Stimulated activated CD8-positive, alpha-beta memory T cell treated with anti-CD3 and anti-CD28 coated beads, Interleukin-7, amount 100 ng/mL, for 4 hours (primary cell): ENCODE measurements around the gene MTMR1.

Experiments used
- DNase-seq, 2 donors: peaks; one replicate each; pipeline ENCODE4 v3.0.0-alpha.2; 2020; ENCODE audit warnings: low read depth in 2 of 2

Gene MTMR1

DNA sequence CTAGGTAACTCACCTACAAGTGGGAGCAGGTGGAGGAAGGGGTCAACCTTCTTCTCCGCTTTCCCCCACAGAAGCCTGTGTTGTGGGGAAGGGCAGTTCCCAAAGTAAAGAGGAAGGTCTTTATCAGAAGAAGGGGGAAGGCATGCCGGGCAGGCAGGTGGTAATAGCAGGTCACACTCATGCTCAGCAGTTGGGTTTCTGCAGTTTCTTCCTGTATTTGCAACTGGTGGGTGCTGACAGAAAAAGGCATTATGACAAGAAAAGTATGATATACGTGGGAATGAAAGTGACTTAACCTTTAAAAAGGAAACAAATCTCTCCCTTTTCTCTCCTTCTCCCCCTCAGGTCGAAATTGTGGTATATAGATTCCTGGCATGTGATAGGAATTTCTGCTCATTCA lies 3.7 kb downstream of the MTMR1 start:
- DNase-seq, result no peak

DNA sequence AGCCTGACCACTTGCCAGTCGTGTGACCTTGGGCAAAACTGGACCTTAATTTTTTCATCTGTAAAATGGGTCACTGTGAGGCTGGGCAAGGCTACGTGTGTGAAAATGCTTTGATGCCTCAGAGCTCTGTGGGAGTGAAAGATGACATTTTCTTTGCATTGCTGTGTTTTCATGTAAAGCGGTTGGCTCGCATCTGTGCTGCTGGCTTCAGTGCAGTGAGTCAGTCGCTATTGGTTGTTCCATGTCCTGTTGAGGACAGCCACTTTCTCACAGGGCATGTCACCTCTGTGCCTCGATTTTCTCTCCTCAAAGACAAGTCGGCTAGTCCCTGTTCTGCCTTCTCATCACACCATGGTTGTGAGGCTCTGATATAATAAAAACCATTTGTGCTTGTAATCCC lies 4.4 kb downstream of the MTMR1 start:
- DNase-seq, result no peak

DNA sequence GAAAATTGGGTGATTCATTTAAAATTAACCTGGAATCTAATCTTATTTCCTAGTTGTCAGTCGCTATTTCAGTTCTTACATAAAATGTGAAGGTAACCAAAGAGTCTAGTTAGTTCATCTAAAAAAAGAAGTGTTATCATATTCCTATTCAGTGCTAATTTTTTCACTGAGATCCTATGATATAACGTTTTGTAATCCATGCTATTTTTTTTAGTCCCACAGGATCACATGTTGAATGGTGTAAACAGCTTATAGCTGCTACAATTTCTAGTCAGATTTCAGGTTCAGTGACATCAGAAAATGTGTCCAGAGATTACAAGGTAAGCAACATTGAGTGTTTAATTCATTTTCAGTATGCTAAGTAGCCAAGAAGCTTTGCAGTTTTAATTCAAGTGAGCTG lies 5.8 kb downstream of the MTMR1 start:
- DNase-seq, result no peak

DNA sequence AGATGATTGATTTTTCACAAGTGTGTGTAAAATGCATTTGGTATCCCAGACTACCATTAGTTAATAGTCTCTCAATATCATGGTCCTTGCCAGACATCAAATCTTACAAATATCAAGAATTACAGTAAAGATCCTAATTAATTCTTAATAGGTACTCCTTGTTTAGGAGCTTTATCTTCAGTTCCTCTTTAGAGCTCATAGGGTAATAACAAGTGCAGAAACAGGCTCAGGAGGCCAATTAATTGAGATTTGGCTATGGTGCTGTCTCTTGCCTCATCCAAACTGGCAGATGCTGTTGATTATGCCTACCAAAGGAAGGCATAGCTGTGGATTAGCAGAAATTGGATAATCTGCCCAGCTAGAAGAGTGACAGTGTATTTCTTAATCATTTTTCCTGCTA lies 6.9 kb downstream of the MTMR1 start:
- DNase-seq, result no peak

DNA sequence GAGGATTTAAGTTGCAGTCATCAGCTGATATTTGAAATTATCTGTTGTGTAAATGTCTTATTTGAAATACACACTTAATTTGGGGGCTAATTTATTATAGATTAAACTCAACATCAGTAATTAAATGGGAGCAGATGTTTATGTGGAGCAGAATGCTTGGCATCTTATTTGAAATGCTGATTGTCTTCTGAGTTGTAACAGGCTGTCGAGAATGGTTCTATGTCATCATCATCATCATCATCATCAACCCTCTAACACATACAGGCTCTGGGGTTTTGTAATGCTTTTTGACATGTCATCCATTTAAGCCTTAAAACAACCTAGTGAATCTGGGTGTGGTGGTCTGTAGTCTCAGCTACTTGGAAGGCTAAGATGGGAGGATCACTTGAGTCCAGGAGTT lies 8.2 kb downstream of the MTMR1 start:
- DNase-seq, result no peak

DNA sequence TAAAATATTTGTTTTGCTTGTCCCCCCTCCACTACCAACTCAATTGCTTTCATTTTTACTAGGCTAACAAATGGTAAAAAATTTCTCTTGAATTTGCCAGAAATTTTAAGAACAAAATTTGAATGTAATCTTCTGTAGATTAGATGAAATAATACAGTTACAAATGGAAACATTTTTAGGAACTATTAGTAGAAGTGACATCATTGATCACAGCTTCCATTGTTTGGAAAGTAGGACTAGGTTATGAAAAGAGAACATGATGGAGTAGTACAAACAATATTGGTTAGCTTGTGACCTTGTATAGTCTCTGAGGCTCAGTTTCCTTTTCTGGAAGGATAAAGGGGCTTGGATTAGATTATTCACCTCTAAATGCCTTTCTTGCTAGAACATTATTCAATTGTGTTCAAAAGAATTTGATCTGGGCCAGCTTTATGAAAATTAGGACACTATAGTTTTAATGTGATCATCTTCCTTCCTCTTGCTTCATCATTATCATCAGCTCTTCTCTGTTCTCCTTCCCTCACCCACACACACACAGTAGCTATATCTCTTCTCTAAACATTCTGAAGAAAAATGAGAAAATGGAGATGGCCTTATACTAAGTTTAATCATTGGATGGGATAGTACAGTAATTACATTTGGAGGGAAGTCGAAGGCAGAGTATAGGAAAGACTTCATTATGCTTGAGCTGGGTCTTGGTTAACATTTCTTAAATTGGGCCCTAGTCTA lies 9.9 kb downstream of the MTMR1 start:
- no peak for DNase-seq

GRCh38 chrX:150703695-150703974 lies 10.4 kb downstream of the MTMR1 start:
- no peak for DNase-seq

- no peak for DNase-seq
Measured at GRCh38 chrX:150704030-150704613, 10.9 kb downstream of the MTMR1 start.

GRCh38 chrX:150712619-150713018 lies 19.4 kb downstream of the MTMR1 start:
- no peak for DNase-seq

DNA sequence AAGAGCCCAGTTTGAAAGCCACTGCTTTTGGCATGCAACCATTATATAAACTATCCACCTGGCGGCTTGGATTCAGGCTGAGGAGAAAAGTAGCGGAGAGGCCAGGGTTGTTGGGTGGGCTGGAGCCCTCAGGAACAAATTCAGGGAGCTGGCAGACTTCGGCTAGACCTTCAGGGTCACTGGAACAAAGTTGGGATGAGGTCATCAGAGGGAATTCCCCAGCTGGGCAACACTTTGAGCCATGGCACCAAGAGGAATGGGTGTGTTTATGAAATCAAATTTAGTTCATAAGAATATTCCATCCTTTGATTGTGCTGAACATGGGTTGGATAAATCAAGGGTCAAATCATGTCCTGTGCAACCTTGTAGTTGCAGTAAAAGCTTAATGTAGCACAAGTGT lies 22.0 kb downstream of the MTMR1 start:
- no peak for DNase-seq

DNA sequence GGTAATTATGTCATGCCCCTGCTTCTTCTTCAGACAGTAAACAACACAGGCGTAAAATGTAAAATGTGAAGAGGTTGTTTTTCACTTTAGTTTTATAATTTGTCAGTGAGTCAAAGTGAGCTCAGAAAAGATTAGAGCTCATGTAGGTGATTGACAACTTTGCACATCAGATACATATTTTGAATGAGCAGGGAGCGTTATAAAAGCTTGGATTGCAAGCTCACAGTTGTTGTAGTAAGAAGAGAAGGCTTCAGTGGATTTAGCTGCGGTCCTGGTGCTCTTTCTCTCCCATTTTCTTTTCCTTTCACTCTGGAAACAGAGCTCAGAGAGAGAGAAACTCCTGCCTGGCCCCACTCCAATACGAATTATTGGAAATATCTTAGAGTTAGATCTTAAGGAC lies 26.4 kb downstream of the MTMR1 start:
- no peak for DNase-seq

GRCh38 chrX:150729956-150730355 lies 36.8 kb downstream of the MTMR1 start:
- DNase-seq, result no peak

- DNase-seq, result no peak
Measured at GRCh38 chrX:150730719-150731118, 37.5 kb downstream of the MTMR1 start.

- peak; percentile 1 to 8 for DNase-seq
Measured at GRCh38 chrX:150731795-150732194, 38.6 kb downstream of the MTMR1 start.

- DNase-seq, result no peak
Measured at GRCh38 chrX:150736475-150736874, 43.3 kb downstream of the MTMR1 start.

DNA sequence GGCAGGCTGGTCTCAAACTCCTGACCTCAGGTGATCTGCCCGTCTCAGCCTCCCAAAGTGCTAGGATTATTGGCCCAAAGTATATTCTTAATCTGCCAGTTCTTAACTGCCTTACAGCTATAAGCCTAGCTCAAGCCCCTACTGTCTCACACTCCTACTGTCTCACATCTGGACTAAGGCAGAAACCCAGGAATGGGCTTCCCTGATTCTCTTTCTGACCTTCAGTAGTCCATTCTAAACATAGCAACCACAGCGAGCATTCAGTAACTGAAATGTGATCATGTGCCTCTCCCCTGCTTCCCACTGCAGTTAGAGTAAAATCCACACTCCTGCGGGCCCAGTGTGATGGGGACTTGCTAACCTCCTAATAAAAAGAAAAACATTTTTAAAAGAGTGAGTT lies 58.9 kb downstream of the MTMR1 start:
- DNase-seq, result no peak

- no peak for DNase-seq
Measured at GRCh38 chrX:150753357-150753756, 60.2 kb downstream of the MTMR1 start.

- DNase-seq, result no peak
Measured at GRCh38 chrX:150753968-150754367, 60.8 kb downstream of the MTMR1 start.

DNA sequence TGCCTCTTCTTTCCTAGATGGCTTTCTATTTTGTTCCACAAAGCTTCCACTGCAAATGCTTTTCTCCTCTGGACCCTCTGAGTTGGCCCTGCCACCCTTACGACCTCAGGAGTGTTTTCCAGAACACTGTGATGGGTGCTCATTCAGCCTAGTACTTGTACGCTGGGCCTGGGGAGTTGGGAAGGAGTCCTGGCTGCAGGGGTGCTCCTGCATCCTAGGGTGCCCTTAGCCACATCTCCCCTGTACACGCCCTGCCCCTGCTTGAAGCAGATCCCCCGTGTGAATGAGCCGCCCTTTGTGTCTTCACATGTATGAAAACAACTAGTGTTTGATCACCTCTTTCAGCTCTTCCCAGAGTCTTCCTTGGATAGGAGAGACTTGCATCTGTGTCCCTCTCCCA lies 64.2 kb downstream of the MTMR1 start:
- no peak for DNase-seq

DNA sequence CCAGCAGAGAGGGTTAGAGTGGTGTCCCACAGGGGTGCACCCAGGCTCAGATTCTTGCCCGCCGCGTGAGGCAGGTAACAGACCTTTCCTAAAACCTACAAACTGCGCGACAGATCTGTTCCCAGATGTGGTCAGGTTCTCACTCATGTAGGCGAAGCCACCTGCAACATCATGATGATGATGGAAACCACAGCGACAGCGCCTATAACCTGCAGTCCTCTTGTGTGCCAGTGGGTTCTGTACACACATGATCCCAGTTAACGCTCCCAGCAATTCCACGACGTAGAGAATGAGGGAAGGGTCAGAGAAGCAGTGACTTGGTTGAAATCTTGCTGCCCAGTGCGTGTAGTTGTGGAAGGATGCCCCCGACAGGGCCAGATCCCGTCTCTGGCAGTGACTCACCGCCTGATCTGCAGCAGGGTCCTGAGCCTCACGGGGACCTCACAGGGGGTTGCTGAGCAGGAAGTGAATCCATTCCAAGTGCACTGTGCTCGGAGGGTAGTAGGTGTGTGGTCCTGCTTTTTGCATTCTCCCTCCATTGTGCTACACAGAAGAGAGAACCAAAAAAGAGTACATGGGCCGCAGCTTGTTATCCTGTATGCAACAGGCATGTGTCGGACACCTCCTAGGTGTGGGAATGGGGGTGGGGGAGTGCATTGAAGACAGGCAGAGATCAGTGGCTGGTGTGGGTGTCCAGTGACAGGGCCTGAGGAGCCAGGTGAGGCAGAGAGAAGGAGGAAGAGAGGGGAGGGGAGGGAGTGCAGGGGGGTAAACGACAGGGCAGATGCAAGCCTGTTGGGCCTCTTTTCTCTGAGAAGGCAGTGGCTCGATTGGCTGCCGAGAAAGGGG lies 66.6 kb downstream of the MTMR1 start:
- DNase-seq, result no peak

- no peak for DNase-seq
Measured at GRCh38 chrX:150761176-150761818, 68.1 kb downstream of the MTMR1 start.

DNA sequence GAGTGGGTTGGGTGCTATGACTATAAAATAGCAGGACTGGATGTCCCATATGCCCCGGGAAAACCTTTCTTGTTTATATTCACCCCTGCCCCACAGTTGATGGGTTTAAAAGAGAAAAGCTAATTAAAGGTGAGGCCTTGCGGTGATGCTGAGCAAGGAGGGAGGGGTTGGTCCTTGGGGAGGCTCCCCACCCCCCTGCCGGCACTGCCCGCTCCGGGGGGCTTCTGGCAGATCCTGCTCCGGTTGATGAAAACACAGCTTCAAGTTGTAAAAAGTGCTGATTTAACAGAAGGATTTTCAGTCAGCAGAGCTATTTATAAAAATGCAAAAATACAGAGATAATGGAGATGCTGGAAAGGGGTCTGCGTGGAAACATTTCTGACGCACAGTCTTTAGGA lies 68.6 kb downstream of the MTMR1 start:
- DNase-seq, result no peak
